Measurements from ENCODE around the gene LYRM7. TPM values are rescaled to one million over a fixed set of nuclear protein-coding genes. Genes with fewer than 3 reads are reported as not detected.

The LYRM7 gene
- polyA plus RNA-seq, 12 donors: 12.4 to 22.6 (median 14.6) TPM; not detected in 1

Other genes with a start within 250 kb of the LYRM7 start
- gene HINT1, start 5.7 kb upstream of the LYRM7 start, polyA plus RNA-seq (ENCODE audit: insufficient read length in 12 of 12): 100 to 1,000 TPM in 11 of 12 donors, not detected in 1; 191 to 400 (median 360) TPM
- 10 to 100 TPM in 11 of 12 donors, not detected in 1; 23.2 to 30.6 (median 26.8) TPM for gene CDC42SE2, start 93.1 kb downstream of the LYRM7 start, polyA plus RNA-seq (ENCODE audit: insufficient read length in 12 of 12)

Measured in muscle of arm (tissue), 12 donors.